HG03159 (cell line): Measurements from ENCODE around the gene LSP1.

Source experiments
- ATAC-seq: cut with Tn5 transposase; IDR thresholded peaks from one replicate; pipeline ENCODE4 v1.9.1; 2021; ENCODE audit warnings: mild to moderate bottlenecking, moderate library complexity; ENCODE audit not compliant: unreplicated experiment

The LSP1 gene

DNA sequence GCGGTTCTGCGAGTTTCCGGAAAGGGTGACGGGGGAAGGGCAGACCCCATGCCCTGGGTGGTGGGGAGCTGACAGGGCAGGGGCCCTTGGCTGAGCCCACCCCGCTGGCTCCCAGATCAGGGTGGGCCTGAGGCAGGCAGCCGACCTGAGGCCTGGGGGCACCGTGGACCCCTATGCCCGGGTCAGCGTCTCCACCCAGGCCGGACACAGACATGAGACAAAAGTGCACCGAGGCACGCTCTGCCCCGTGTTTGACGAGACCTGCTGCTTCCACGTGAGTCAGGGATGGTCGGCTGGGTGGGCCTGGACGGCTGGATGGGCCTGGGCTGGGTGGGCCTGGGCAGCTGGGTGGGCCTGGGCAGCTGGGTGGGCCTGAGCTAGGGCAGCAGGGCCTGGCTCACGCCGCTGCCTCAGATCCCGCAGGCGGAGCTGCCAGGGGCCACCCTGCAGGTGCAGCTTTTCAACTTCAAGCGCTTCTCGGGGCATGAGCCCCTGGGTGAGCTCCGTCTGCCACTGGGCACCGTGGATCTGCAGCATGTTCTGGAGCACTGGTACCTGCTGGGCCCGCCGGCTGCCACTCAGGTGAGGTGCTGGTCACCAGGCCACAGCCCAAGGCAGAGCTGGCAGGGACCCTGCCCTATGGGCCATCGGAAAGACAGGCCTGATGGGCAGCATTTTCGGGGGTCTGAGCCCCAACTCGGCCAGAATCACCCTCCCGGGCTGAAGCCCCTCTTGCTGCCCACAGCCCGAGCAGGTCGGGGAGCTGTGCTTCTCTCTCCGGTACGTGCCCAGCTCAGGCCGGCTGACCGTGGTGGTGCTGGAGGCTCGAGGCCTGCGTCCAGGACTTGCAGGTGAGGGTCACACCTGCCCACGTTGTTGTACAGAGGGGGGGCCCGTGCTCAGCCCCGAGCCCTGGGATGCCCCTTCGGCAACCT, 16.6 kb upstream of the LSP1 start:
- no peak for ATAC-seq

DNA sequence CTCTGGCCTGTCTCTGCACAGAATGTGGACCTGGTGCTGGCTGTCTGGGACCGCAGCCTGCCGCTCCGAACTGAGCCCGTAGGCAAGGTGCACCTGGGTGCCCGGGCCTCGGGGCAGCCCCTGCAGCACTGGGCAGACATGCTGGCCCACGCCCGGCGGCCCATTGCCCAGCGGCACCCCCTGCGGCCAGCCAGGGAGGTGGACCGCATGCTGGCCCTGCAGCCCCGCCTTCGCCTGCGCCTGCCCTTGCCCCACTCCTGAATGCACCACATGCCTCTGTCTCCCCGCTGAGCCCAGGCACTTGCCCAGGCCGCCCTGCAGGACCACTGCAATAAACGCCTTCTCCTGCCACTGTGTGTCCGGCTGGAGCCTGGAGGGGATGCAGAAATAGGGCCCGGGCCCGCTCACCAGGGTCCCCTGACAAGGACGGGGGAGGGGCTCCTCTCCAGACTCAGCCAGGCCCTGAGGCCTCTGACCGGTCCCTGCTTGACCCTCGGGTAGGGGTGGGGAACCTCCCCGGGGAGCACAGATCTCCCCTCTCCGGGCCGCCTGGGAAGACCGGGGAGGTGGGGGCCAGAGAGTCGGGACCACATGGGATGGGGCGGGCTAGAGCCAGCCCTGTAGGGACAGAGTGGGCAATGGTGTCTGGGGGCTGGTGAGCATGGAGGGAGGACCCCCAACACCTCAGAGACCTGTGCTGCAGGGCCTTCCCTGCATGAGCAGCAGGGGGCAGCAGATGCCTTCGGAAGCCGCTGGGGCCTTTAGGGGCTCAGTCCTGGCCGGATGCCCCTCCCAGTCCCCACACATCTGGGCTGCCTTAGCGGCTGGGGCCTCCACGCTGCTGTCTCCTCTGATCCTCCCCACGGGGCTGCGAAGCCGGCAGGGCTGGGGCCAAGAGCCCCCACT, 15.5 kb upstream of the LSP1 start:
- peak; percentile 66 for ATAC-seq

DNA sequence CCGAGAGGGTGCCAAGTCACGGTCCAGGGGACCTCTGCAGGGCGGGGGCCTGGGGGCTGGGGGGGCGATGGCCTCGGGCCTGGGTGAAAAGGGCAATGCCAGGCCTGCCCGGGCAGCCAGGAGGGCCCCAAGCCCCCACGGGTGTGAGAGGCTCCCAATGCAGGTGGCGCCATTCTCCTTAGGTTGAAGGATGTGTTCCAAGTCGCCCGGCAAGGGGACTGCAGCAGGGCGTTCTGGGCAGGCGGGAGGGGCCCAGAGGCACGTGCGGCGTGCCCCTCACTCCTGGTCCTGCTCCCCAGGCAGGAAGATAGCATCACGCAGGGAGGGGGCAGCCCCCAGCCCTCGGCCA, 14.8 kb upstream of the LSP1 start:
- ATAC-seq: no peak

DNA sequence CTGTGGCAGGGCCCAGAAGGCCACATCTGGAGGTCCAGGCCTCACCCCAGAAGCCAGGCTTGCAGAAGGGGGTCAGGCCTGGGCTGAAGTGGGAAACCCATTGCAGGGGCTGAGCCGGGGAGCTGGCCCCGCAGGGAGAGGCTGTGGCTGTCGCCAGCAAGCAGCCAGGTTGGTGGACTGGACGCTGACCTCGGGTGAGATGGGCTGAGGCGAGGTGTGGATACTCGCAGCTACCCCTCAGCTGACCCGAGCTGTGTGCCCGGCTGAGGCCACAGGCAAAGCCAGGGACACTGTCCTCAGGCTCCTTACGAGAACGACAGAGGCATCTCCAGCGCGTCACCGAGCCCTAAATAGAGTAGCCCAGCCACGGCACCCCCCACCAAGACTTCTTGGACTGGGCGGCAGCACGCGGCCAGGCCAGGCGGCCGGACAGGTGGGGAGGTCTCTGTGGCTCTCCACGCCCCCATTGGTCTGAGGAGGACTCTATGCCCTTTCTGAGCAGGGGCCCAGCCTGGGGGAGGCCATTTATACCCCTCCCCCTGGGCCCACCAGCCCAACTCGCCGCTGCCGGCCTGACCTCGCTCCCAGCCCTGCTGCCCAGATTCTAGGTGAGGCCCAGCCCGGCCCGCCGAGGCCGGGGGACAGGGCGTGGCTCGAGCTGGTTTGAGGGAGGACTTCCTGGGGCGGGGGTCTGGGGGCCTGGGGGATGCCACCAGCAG, 14.3 kb upstream of the LSP1 start, which contains the start of gene TNNI2:
Gene TNNI2 (plus strand): TSS at position 556 of the 719 bp plus-strand sequence. CDS start 716 bp downstream, outside the sequence.
- ATAC-seq: no peak

- ATAC-seq: no peak
These were observed 13.5 kb upstream of the LSP1 start for GRCh38 chr11:1839204-1839923.

GRCh38 chr11:1839924-1840779, 12.7 kb upstream of the LSP1 start:
- ATAC-seq: no peak

DNA sequence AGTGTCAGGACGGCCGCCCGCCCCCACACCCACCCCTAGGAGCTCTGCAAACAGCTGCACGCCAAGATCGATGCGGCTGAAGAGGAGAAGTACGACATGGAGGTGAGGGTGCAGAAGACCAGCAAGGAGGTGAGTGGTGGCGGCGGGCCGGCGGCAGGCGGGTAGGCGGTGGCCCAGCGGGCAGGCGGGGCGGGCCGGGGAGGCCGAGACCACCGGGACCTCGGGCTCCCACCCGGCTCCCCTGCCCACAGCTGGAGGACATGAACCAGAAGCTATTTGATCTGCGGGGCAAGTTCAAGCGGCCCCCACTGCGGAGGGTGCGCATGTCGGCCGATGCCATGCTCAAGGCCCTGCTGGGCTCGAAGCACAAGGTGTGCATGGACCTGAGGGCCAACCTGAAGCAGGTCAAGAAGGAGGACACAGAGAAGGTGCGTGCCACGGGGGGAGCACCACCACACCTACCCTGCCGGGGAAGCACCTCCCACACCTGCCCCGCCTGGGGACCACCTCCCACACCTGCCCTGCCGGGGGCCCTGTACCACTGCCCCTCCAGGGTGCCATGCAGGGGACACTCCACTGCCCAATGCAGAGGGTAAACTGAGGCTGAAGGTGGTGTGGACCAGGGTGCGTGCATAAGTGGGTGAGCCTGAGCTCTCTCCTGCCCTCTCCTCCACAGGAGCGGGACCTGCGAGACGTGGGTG, 12.0 kb upstream of the LSP1 start:
- ATAC-seq: no peak

- no peak for ATAC-seq
These were observed 11.3 kb upstream of the LSP1 start for GRCh38 chr11:1841511-1842148.

- no peak for ATAC-seq
These were observed 10.5 kb upstream of the LSP1 start for GRCh38 chr11:1842149-1843097.

- no peak for ATAC-seq
These were observed 9.8 kb upstream of the LSP1 start for GRCh38 chr11:1843098-1843473.

GRCh38 chr11:1843796-1844195, 9.1 kb upstream of the LSP1 start:
- no peak for ATAC-seq

GRCh38 chr11:1844221-1845094, 8.4 kb upstream of the LSP1 start:
- ATAC-seq: no peak

GRCh38 chr11:1845095-1845429, 7.8 kb upstream of the LSP1 start:
- ATAC-seq: no peak

DNA sequence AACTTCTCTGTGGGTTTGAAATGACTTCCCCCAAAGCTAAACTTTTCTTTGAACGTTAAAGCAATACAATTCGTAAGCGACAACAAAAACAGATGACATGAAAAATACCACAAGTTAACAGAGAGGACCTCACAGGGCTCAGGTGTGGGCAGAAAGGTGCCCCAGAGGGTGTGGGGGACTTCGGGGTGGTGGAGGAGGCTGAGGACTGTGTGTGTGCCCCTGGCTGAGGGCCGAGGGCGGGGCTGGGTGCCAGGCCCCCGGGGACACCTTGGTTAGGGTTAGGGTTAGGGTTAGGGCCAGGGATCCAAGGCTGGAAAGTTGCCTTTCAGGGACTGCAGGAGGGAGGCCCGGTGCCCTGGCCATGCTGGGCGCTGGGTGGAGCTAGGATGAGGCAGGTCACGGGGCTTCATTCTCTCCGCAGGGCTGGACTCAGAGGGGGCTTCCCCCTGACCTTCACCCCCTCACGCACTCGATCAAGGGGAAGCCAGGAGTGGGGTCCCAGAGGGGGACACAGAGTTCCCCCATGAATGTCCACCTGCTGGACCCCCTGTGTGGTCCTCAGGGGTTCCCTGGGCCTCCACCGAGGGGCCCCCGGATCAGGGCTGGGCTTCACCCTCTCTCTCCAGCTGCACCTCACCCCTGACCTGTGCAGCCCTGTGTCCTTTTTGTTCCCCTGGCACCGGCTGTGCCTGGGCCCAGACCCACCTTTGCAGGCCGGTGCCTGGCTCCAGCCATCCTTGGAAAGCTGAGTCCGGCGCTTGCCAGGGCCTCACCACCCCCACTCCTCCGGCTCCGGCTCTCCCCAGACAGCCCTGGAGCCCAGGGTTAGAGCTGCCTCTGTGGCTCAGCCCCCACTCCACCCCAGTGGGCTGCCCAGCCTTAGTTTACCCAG, 7.1 kb upstream of the LSP1 start:
- no peak for ATAC-seq

- ATAC-seq: no peak
These were observed 6.4 kb upstream of the LSP1 start for GRCh38 chr11:1846453-1846932.
